Neural progenitor cell (in vitro differentiated cells): ENCODE data around the gene PSAPL1. TPM values are rescaled to one million over a fixed set of nuclear protein-coding genes. Genes with fewer than 3 reads are reported as not detected.

Experiments used
- DNase-seq: peaks from one replicate; pipeline ENCODE4 v3.0.0-alpha.2; 2016; ENCODE audit warnings: low spot score
- H2AFZ ChIP-seq: fragments of 200-600 bp; sonication (generic); replicated peaks from 2 replicates; pipeline ENCODE4 v1.6.1; 2016; ENCODE audit warnings: antibody characterized with exemption
- H3F3A ChIP-seq: fragments of 200-600 bp; sonication (generic); 2 replicates; pipeline ENCODE4 v1.6.1; 2016; ENCODE audit warnings: antibody characterized with exemption, low read depth
- H3K27ac ChIP-seq: fragments of 200-600 bp; sonication (generic); 2 replicates; pipeline ENCODE4 v1.5.1; 2016; ENCODE audit warnings: mild to moderate bottlenecking
- H3K27me3 ChIP-seq: fragments of 200-600 bp; sonication (generic); 2 replicates; pipeline ENCODE4 v1.6.1; 2016; ENCODE audit warnings: mild to moderate bottlenecking, moderate library complexity
- H3K36me3 ChIP-seq: fragments of 200-600 bp; sonication (generic); 2 replicates; pipeline ENCODE4 v1.5.1; 2016
- H3K4me1 ChIP-seq: fragments of 200-600 bp; sonication (generic); 2 replicates; pipeline ENCODE4 v1.6.1; 2016; ENCODE audit warnings: mixed run types
- H3K4me2 ChIP-seq: fragments of 200-600 bp; sonication (generic); 2 replicates; pipeline ENCODE4 v1.6.1; 2016
- H3K4me3 ChIP-seq: fragments of 200-600 bp; sonication (generic); 2 replicates; pipeline ENCODE4 v1.5.1; 2016
- H3K79me2 ChIP-seq: fragments of 200-600 bp; sonication (generic); 2 replicates; pipeline ENCODE4 v1.6.1; 2016; ENCODE audit warnings: low read depth
- H3K9ac ChIP-seq: fragments of 200-600 bp; sonication (generic); 2 replicates; pipeline ENCODE4 v1.6.1; 2016
- H3K9me3 ChIP-seq: fragments of 200-600 bp; sonication (generic); 2 replicates; pipeline ENCODE4 v1.5.1; 2016; ENCODE audit warnings: low read depth
- H4K20me1 ChIP-seq: fragments of 200-600 bp; sonication (generic); 2 replicates; pipeline ENCODE4 v1.6.1; 2016; ENCODE audit warnings: low read depth
- H3K27ac Mint-ChIP-seq: 3 replicates; pipeline ENCODE4 v1.8.0; 2021; ENCODE audit warnings: mixed read lengths
- H3K27me3 Mint-ChIP-seq: 2 replicates; pipeline ENCODE4 v1.8.0; 2022; ENCODE audit warnings: low read depth, mild to moderate bottlenecking, inconsistent platforms, moderate library complexity, mixed read lengths; ENCODE audit not compliant: insufficient read depth
- H3K36me3 Mint-ChIP-seq: 3 replicates; pipeline ENCODE4 v1.8.0; 2021; ENCODE audit warnings: mixed read lengths
- H3K4me1 Mint-ChIP-seq: 3 replicates; pipeline ENCODE4 v1.8.0; 2021; ENCODE audit warnings: mixed read lengths
- H3K4me3 Mint-ChIP-seq: 3 replicates; pipeline ENCODE4 v1.8.0; 2021; ENCODE audit warnings: mild to moderate bottlenecking, moderate library complexity, mixed read lengths
- H3K9me3 Mint-ChIP-seq: 3 replicates; pipeline ENCODE4 v1.8.0; 2020; ENCODE audit warnings: mixed read lengths
- CTCF ChIP-seq: fragments of 200-600 bp; sonication (generic); IDR thresholded peaks from 2 replicates; pipeline ENCODE4 v1.5.1; 2017; ENCODE audit warnings: antibody characterized with exemption, mild to moderate bottlenecking
- EZH2 ChIP-seq: fragments of 200-600 bp; sonication (generic); IDR thresholded peaks from 2 replicates; pipeline ENCODE4 v1.6.1; 2017; ENCODE audit warnings: antibody characterized with exemption, mild to moderate bottlenecking, moderate library complexity
- EZH2phosphoT487 ChIP-seq: fragments of 200-600 bp; sonication (generic); IDR thresholded peaks from 2 replicates; pipeline ENCODE4 v1.6.1; 2017; ENCODE audit warnings: antibody characterized with exemption
- total RNA-seq: library from RNA; depleted of rRNA; stranded (reverse); fragments of >200 nt; gene quantifications from 2 replicates; pipeline ENCODE4 v1.2.3, GENCODE V29; 2015; ENCODE audit warnings: low replicate concordance

Gene PSAPL1
- total RNA-seq, 1 donor from 2014 or later: not detected

- peaks cover 16% of the 10 kb centered on the region for H3F3A ChIP-seq
- H3K36me3 ChIP-seq: no peaks in the 10 kb centered on the region
- Mint-ChIP-seq H3K9me3 (peaks cover 12% of the 10 kb centered on the region), H3K27ac (no peak overlapping the region), H3K4me3 (no peak overlapping the region), H3K4me1 (peaks cover 40% of the 10 kb centered on the region), H3K27me3 (peaks cover 6% of the 10 kb centered on the region), H3K36me3 (no peaks in the 10 kb centered on the region)
- no peak overlapping the region for H3K4me3 ChIP-seq
- H3K27me3 ChIP-seq: no peaks in the 10 kb centered on the region
- peaks cover 35% of the 10 kb centered on the region for H3K4me1 ChIP-seq
- TF ChIP-seq EZH2phosphoT487: no peak
- TF ChIP-seq EZH2: no peak
- no peaks in the 10 kb centered on the region for H3K9me3 ChIP-seq
- no peaks in the 10 kb centered on the region for H4K20me1 ChIP-seq
- no peak overlapping the region for H3K27ac ChIP-seq
- H3K4me2 ChIP-seq: no peak overlapping the region
- H3K9ac ChIP-seq: no peak overlapping the region
- DNase-seq: no peak
- no peak overlapping the region for H2AFZ ChIP-seq
- H3K79me2 ChIP-seq: no peaks in the 10 kb centered on the region
These were observed 35.1 kb downstream of the PSAPL1 start for GRCh38 chr4:7399440-7400234.

- Mint-ChIP-seq H3K27ac (no peak overlapping the region), H3K4me1 (peaks cover 47% of the 10 kb centered on the region), H3K9me3 (peaks cover 7% of the 10 kb centered on the region), H3K36me3 (no peaks in the 10 kb centered on the region), H3K27me3 (peaks cover 9% of the 10 kb centered on the region), H3K4me3 (no peak overlapping the region)
- DNase-seq: no peak
- no peaks in the 10 kb centered on the region for H3K9me3 ChIP-seq
- H3K79me2 ChIP-seq: no peaks in the 10 kb centered on the region
- H3K4me2 ChIP-seq: no peak overlapping the region
- no peak overlapping the region for H2AFZ ChIP-seq
- no peaks in the 10 kb centered on the region for H4K20me1 ChIP-seq
- no peak overlapping the region for H3K27ac ChIP-seq
- no peak overlapping the region for H3K9ac ChIP-seq
- H3K36me3 ChIP-seq: no peaks in the 10 kb centered on the region
- H3K4me3 ChIP-seq: no peak overlapping the region
- H3F3A ChIP-seq: peaks cover 16% of the 10 kb centered on the region
- no peak for TF ChIP-seq EZH2phosphoT487
- no peak for TF ChIP-seq EZH2
- TF ChIP-seq CTCF: no peak
- no peaks in the 10 kb centered on the region for H3K27me3 ChIP-seq
- H3K4me1 ChIP-seq: peaks cover 39% of the 10 kb centered on the region
These were observed 35.8 kb downstream of the PSAPL1 start for GRCh38 chr4:7398788-7399439.

- H3K4me3 ChIP-seq: no peak overlapping the region
- H3K9ac ChIP-seq: no peak overlapping the region
- no peaks in the 10 kb centered on the region for H3K27me3 ChIP-seq
- H3K4me3 Mint-ChIP-seq: no peak overlapping the region
- TF ChIP-seq EZH2 (no peak), EZH2phosphoT487 (no peak), CTCF (no peak)
- peaks cover 7% of the 10 kb centered on the region for H3K9me3 Mint-ChIP-seq
- H3K4me2 ChIP-seq: no peak overlapping the region
- peak overlapping the region; percentile 8 for H3K27ac Mint-ChIP-seq
- H3K9me3 ChIP-seq: no peaks in the 10 kb centered on the region
- H2AFZ ChIP-seq: no peak overlapping the region
- H3K27ac ChIP-seq: no peak overlapping the region
- peaks cover 55% of the 10 kb centered on the region for H3K4me1 Mint-ChIP-seq
- no peaks in the 10 kb centered on the region for H4K20me1 ChIP-seq
- no peaks in the 10 kb centered on the region for H3K79me2 ChIP-seq
- peaks cover 42% of the 10 kb centered on the region for H3K4me1 ChIP-seq
- no peaks in the 10 kb centered on the region for H3K36me3 Mint-ChIP-seq
- H3K36me3 ChIP-seq: no peaks in the 10 kb centered on the region
- DNase-seq: no peak
- H3K27me3 Mint-ChIP-seq: peaks cover 9% of the 10 kb centered on the region
- peaks cover 16% of the 10 kb centered on the region for H3F3A ChIP-seq
These were observed 36.7 kb downstream of the PSAPL1 start for GRCh38 chr4:7398104-7398423.
